ENCODE data around the gene WNT1.

WNT1 gene

DNA sequence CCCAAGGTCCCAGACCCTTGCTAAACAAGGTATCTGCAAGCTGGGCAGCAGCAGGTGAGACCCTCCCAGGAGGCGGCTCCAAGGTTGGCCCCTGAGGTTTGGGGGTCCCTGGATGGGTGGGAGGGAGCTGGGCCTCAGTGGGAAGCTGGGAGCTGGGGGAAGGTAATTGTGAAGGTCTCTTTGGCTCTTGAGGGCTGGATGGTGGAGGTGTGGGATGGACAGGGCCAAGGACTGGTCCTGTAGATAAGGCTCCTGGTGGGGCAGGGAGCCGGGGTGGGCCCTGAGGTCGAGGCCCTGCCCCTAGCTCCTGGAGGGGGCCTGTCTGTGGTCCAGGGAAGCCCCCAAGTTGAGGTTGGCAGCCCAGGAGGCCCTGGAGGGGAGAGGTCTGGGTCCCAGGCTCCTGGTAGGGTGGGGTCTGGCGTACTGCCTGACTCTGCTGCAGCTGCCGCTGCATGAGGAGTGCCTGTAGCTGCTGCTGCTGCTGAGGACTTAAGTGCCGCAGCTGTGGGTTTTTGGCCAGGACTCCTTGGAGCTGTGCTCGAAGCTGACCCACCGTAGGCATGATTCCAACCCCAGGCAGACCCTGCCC, 53.5 kb downstream of the WNT1 start:
- no peak for DNase-seq
